Testis (tissue), 3 donors: Measurements from ENCODE around the gene ALDH8A1. TPM values are rescaled to one million over a fixed set of nuclear protein-coding genes. Genes with fewer than 3 reads are reported as not detected.

Source experiments
- DNase-seq: peaks from one replicate; pipeline ENCODE4 v3.0.0-alpha.2; 2019
- H3K27ac ChIP-seq, 2 donors: fragments of 200-600 bp; sonication (generic); one replicate each; pipeline ENCODE4 v1.5.1; 2019
- H3K27me3 ChIP-seq: fragments of 200-600 bp; sonication (generic); one replicate; pipeline ENCODE4 v1.5.1; 2019
- H3K36me3 ChIP-seq: fragments of 200-600 bp; sonication (generic); one replicate; pipeline ENCODE4 v1.5.1; 2017; ENCODE audit warnings: low read depth; ENCODE audit errors: missing control alignments
- H3K4me1 ChIP-seq: fragments of 200-600 bp; sonication (generic); one replicate; pipeline ENCODE4 v1.5.1; 2019
- H3K4me3 ChIP-seq, 2 donors: fragments of 200-600 bp; sonication (generic); one replicate each; pipeline ENCODE4 v1.5.1; 2017 to 2019
- H3K9me3 ChIP-seq: fragments of 200-600 bp; sonication (generic); one replicate; pipeline ENCODE4 v1.5.1; 2017
- POLR2A ChIP-seq: fragments of 450-650 bp; IDR thresholded peaks from one replicate; pipeline ENCODE4 v1.6.1; 2017; ENCODE audit warnings: antibody characterized with exemption, mild to moderate bottlenecking, moderate library complexity
- WGBS, 2 donors: methylation state at CpG; one replicate each; pipeline ENCODE4 v1.1.5; 2018; 5-methylcytosine and 5-hydroxymethylcytosine counted together
- intact Hi-C: fragments of 100-400 bp; cut with DNase I; formaldehyde crosslinking; loops from one replicate; pipeline ENCODE4 v1.15.1; 2023; ENCODE audit warnings: low total_unique reads
- microRNA-seq, 2 donors: library from miRNA; unstranded; fragments of <30 nt; microRNA quantifications; one replicate each; pipeline ENCODE4, GENCODE V29; 2016; ENCODE audit warnings: borderline number of aligned reads in 2 of 2, borderline replicate concordance in 1 of 2
- polyA plus RNA-seq: library from polyadenylated mRNA; stranded (reverse); fragments of 350-450 nt; fragmentation: Illumina TruSeq; extraction: RNeasy Lipid Tissue Mini Kit (QIAGEN cat#74804); gene quantifications from one replicate; pipeline ENCODE4 v1.2.3, GENCODE V29; 2014; ENCODE audit warnings: low read depth, low replicate concordance; ENCODE audit not compliant: insufficient read depth
- total RNA-seq, 2 donors: library from RNA; depleted of rRNA; stranded (reverse); fragments of >200 nt; gene quantifications; one replicate each; pipeline ENCODE4 v1.2.3, GENCODE V29; 2016
- TF ChIP-seq, protein P1 (sequence below), 3 experiments: fragments of 450-650 bp in 2 of 3; fragments of 200-600 bp in 1 of 3; sonication (generic) in 1 of 3; IDR thresholded peaks; one replicate each; pipeline ENCODE4 v1.5.1; 2016 to 2019; ENCODE audit warnings: antibody characterized with exemption in 3 of 3, mild to moderate bottlenecking in 2 of 3, moderate library complexity in 1 of 3

The ALDH8A1 gene
- total and polyA plus RNA-seq, 3 donors from 2014 or later, result 0.38 to 4.9 (median 0.87) TPM

DNA sequence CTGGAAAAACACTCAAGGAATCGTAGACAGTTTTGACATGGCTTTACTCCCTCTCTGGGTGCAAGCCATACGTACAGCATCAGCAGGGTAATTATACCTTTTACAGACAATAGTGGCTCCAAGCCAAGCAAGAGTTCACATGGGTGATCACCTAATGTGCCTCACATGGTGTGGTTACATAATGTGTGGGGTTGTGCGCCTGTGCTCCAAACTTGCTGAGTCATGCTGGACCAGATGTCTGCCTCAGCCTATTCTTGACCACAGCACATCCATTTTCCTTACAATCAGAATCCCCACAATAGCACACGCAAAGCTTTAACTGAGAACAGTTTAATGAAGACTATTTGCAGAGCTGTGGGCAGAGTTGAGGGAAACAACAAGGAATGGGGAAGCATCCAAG is 74.5 kb downstream of the ALDH8A1 start:
- Histone ChIP-seq H3K27ac (no peak overlapping the region), H3K4me1 (no peaks in the 10 kb centered on the region), H3K4me3 (no peak overlapping the region), H3K27me3 (no peaks in the 10 kb centered on the region), H3K9me3 (no peaks in the 10 kb centered on the region), H3K36me3 (no peaks in the 10 kb centered on the region)
- no peak for TF ChIP-seq POLR2A
- TF ChIP-seq, protein P1, sequence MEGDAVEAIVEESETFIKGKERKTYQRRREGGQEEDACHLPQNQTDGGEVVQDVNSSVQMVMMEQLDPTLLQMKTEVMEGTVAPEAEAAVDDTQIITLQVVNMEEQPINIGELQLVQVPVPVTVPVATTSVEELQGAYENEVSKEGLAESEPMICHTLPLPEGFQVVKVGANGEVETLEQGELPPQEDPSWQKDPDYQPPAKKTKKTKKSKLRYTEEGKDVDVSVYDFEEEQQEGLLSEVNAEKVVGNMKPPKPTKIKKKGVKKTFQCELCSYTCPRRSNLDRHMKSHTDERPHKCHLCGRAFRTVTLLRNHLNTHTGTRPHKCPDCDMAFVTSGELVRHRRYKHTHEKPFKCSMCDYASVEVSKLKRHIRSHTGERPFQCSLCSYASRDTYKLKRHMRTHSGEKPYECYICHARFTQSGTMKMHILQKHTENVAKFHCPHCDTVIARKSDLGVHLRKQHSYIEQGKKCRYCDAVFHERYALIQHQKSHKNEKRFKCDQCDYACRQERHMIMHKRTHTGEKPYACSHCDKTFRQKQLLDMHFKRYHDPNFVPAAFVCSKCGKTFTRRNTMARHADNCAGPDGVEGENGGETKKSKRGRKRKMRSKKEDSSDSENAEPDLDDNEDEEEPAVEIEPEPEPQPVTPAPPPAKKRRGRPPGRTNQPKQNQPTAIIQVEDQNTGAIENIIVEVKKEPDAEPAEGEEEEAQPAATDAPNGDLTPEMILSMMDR (IDR thresholded peaks at IDR 0.05), result no peak
- 89 to 97% methylated on average over 4 of the region's 4 CpGs for WGBS, 2 donors
- intact Hi-C loops, result no loop called here
- no peak for DNase-seq

DNA sequence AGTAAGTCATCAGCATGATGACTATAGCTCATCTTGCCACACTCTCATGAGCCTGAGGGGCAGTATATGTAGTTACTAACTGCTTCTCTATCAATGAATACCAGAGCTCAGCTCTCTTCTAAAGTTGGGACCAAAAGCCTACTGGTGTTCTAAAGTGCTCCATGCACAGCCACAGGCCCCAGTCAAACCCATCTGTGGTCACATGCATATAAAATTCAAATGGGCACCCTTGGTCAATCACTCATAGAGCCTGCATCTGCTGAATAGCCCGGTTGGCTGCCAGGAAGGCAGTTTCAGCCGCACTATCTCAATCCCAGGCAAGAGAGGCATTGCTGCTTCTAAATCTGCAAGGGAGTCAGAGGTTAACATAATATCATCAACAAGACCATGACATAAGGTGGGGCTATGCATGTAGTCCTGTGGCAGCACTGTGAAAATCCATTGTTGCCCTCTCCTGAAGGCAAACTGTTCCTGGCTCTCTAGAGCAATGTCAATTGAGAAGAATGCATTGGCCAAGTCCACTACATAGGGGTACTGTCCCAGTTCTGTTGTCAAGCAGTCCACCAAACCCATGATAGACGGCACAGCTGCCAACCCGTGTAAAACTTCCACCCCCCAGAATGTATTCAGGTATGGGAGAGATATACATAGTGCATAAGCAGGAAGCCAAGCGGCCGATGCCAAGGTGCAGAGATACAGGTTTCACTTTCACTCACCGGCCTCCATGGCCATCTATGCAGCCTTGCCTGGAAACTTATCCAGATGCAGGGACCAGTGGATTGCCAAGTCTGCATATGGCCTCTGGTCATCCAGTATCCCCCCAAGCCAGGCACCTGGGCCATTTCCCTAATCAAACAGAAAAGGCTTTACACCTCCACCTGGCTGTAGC is 76.2 kb downstream of the ALDH8A1 start:
- no peaks in the 10 kb centered on the region for H3K4me1 ChIP-seq
- TF ChIP-seq POLR2A, result no peak
- TF ChIP-seq, protein P1 (IDR thresholded peaks at IDR 0.05), result no peak

DNA sequence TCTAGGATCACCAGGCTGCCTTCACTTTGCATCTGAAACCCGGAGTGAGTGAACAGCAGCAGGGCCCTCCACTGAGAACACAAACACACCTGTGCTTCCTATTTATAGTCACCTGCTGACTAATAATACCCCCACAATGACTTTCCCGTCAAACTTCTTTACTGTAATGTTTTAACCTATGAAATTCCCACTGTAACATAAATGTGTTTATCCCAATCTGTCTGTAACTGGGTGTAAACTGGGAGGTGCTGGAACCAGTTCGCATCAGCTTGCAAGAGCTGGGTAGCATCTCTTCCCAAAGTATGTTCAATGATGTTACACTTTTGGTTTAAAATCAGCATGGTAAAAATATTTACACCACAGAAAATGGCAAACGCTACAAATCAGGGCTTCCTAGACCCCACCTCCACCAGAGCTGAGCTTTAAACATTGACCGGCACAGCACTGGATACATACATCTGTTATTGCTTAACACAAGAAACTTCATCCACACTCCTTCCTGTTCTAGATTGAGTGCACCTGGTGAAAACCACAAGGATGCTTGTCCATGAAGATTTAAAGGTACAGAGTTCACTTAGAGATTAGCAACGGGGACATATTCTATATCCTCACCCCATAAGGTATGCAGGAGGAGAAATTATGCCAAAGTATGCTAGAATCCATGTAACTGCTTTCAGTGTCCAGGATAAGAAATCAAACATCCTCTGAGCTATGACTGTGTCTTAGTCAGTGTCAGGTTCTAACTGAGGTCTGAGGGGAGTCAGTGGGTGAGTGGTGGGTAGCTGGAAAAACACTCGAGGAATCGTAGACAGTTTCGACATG is 79.0 kb downstream of the ALDH8A1 start:
- no peak overlapping the region for H3K27ac ChIP-seq
- H3K4me3 ChIP-seq, result no peak overlapping the region
- intact Hi-C loops, result no loop called here
- TF ChIP-seq POLR2A, result no peak
- TF ChIP-seq, protein P1 (IDR thresholded peaks at IDR 0.05), result no peak
- no peaks in the 10 kb centered on the region for H3K9me3 ChIP-seq
- WGBS, 2 donors, result 77 to 83% methylated on average over 9 of the region's 9 CpGs
- H3K4me1 ChIP-seq, result no peaks in the 10 kb centered on the region
- DNase-seq, result no peak
- no peaks in the 10 kb centered on the region for H3K36me3 ChIP-seq
- no peaks in the 10 kb centered on the region for H3K27me3 ChIP-seq

More for the DNA sequence above, 76.2 kb downstream of the ALDH8A1 start:
- Histone ChIP-seq H3K27ac (no peak overlapping the region), H3K4me3 (no peak overlapping the region), H3K36me3 (no peaks in the 10 kb centered on the region), H3K9me3 (no peaks in the 10 kb centered on the region), H3K27me3 (no peaks in the 10 kb centered on the region)
- intact Hi-C loops, result no loop called here
- DNase-seq, result no peak
- 90 to 92% methylated on average over 3 to 7 of the region's 7 CpGs for WGBS, 2 donors

DNA sequence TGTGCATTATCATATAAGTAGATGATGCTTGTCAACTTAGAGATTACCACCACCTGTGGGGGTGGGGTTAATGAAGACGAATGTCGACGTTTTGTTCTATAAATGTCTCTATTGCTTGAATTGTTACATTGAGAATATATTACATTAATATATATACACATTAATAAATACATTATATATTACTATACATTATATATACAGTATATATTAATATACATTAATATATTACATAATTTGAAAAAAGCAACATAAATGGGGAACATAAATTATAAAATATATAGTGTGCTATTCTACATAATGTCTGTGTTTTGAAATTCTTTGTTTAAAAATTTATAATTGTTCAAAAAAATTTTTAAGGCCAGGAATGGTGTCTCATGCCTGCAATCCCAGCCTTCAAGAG is 81.1 kb downstream of the ALDH8A1 start:
- intact Hi-C loops, result no loop called here
- H3K4me3 ChIP-seq, result no peak overlapping the region
- H3K4me1 ChIP-seq, result no peaks in the 10 kb centered on the region
- 79 to 91% methylated on average over 3 of the region's 3 CpGs for WGBS, 2 donors
- no peaks in the 10 kb centered on the region for H3K27me3 ChIP-seq
- DNase-seq, result no peak
- H3K9me3 ChIP-seq, result no peaks in the 10 kb centered on the region
- H3K36me3 ChIP-seq, result no peaks in the 10 kb centered on the region
- TF ChIP-seq, protein P1 (IDR thresholded peaks at IDR 0.05), result no peak
- no peak for TF ChIP-seq POLR2A
- no peak overlapping the region for H3K27ac ChIP-seq

Small RNAs within 50 kb of the gene (microRNA-seq; reads per million reads assigned to microRNA genes)
- gene MIR3662, result 0 reads per million in 2 donors

Other genes with a start within 250 kb of the ALDH8A1 start
- 10 to 100 TPM; 41.1 to 54.9 TPM for gene HBS1L, start 104.7 kb upstream of the ALDH8A1 start, total RNA-seq
- 51.8 TPM for gene HBS1L, start 104.7 kb upstream of the ALDH8A1 start, polyA plus RNA-seq
- 1 to 10 TPM; 1.5 to 3.7 TPM for gene MYB, start 231.2 kb upstream of the ALDH8A1 start, total RNA-seq
- gene MYB, start 231.2 kb upstream of the ALDH8A1 start, polyA plus RNA-seq, result 1.8 TPM